8988T (cell line): ENCODE data around the gene CDH5.

Experiments
- DNase-seq: peaks from one replicate; pipeline ENCODE4 v3.0.0; 2011

Gene CDH5

DNA sequence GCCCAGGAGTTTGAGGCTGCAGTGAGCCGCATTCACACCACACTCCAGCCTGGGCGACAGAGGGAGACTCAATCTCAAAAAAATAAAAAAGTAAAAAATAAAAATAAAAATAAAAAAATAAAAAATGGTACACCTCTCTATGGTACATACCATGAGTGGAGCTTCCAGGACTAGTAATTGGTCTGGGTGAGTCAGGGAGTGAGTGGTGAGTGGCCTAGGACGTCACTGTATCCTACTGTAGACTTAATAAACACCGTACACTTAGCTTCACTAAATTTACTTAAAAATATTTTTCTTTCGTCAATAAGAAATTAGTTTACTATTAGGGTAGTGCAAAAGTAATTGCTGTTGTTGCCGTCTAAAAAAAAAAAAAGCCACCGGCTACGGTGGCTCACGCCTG, 9.0 kb downstream of the CDH5 start:
- DNase-seq: no peak

DNA sequence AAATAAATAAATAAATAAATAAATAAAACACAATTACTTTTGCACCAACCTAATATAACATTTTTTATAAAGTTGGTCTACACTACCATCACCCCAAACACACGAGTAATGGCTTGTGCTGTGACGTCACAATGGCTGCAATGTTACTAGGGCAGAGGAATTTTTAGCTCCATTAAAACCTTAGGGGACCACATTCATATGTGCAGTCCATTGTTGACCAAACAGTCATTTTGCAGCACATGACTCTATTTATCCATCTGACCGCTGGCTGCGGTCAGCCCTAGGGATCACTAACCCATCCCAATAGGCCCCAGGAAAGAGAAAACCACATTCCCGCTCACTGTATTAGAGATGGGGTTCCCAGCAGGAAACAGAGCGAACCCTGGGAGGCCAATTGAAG, 9.6 kb downstream of the CDH5 start:
- no peak for DNase-seq

DNA sequence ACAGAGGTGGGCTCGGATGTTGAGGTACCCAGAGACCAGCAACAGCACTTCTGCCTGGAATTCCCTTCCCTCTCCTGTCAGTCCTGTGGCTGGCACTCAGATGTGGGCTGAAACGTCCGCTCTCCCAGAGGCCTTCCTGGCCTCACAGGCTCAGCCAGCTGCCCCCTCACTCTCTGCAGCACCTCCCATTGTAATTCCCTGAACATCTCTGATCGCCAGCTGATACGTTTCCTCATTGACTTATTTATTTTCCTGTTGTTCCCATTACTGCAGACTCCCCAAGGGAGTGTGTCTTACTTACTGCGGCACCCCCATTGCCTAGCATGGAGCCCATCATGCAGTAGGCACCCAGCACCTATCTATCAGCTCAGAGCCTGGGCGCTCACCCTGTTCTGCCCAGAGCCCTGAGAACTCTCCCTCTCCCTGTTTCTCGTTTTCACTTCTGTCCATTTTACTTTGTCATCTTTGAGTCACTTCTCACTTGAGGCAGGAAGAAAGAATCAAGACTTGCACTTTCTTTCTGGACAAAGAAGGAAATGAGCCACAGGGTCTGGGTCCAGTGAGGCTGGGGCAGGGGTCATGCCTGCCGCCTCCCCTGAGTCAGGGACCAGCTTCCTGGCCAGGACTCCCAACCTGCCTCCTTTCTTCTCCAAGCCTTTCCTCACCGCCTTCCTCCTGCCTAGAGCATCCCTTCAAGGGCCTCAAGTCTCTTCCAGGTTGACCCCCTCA, 10.2 kb downstream of the CDH5 start:
- no peak for DNase-seq

DNA sequence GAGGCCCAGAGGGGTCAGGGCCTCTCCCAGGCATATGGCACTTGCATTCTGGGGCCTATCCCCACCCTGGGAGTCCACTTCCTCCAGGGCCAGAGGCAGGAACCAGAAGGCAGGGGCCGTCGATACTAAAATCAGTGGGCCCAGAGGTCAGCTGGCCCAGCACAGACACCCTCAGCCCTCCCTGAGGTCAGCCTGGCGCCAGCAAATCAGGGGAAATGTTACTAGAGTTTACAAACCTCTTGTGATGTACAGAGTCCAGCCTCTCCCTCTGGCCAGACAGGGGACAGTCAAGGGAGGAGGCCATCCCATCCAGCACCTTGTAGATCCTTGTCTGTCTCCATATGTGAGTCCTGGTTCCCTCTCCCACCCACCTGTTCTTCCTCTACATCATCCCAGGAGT, 10.8 kb downstream of the CDH5 start:
- no peak for DNase-seq

DNA sequence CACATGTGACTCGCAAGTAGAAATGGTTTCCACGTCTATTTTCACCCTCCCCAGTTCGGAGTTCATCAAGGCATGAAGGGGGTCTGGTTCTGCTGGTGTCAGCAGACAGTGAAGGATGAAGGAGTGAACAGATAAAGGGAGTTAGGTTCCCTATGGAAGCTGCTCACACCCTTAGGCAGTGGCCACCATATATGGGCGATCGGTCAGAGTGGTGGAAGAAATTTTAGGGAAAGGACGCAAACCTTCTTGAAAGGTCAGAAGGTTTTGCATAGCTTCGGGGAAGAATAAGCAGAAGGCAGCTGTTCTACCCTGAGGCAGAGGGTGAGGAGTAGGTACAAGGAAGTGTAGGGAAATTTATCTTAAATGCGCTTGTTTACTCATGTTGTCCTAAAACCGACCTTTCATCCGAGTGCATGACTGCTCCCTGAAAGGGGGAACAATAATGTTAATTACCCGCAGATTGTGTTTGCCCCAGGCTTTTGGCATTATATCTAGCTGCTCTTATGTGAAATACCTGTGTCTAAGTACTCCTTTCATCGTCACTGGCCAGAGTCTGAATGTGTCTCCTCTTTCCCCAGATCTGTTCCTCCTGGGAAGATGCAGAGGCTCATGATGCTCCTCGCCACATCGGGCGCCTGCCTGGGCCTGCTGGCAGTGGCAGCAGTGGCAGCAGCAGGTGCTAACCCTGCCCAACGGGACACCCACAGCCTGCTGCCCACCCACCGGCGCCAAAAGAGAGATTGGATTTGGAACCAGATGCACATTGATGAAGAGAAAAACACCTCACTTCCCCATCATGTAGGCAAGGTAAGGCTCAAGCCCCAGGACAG, 12.5 kb downstream of the CDH5 start:
- DNase-seq: no peak

DNA sequence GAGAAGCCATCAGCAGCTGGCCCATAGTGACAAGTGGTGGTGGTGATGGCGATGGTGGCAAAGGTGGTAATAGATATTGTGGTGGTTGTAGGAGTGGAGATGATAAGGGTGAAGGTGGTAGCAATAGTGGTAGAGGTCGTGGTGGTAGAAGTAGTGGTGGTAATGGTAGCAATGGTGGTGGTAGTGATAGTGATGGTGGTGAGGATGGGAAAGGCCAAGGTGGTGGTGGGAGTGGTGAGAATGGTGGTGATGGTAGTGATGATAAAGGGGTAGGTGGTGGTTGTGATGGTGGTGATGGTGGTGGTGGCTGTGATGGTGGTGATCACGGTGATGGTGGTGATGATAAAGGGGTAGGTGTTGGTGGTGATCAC, 13.1 kb downstream of the CDH5 start:
- no peak for DNase-seq

DNA sequence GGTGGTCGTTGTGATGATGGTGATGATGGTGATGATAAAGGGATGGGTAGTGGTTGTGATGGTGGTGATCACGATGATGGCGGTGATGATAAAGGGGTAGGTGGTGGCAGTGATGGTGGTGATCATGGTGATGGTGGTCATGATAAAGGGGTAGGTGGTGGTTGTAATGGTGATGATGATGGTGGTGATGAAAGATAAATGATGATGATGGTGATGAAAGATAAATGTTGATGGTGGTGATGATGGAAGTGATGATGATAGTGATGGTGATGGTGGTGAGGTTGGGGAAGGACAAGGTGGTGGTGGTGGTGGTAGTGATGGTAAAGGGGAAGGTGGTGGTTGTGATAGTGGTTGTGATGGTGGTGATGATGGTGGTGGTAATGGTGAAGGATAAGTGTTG, 13.9 kb downstream of the CDH5 start:
- DNase-seq: no peak

DNA sequence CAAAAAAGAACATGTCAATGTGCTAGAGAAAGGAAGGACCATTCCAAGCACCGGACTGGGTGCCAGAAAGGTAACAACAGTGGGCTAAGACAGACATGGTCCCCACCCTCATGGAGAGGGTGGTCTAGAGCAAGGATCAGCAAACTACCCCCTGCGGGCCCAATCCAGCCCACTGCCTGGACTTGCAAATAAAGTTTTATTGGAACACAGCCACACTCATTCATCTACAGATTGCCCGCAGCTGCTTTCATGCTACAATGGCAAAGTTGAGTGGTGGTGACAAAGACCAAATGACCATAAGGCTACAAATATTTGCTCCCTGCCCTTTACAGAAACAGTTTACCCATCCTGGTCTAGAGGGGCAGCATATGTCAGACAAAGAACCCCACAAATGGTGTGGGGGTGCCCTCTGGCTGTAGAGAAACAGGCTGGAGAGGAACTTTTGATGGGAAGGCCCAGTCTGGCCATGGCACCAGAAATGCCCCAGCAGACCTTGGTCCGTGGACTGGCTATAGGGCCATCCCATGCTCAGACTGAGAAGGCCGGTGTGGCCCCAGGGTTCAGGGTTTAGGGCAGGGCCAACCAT, 15.2 kb downstream of the CDH5 start:
- no peak for DNase-seq

DNA sequence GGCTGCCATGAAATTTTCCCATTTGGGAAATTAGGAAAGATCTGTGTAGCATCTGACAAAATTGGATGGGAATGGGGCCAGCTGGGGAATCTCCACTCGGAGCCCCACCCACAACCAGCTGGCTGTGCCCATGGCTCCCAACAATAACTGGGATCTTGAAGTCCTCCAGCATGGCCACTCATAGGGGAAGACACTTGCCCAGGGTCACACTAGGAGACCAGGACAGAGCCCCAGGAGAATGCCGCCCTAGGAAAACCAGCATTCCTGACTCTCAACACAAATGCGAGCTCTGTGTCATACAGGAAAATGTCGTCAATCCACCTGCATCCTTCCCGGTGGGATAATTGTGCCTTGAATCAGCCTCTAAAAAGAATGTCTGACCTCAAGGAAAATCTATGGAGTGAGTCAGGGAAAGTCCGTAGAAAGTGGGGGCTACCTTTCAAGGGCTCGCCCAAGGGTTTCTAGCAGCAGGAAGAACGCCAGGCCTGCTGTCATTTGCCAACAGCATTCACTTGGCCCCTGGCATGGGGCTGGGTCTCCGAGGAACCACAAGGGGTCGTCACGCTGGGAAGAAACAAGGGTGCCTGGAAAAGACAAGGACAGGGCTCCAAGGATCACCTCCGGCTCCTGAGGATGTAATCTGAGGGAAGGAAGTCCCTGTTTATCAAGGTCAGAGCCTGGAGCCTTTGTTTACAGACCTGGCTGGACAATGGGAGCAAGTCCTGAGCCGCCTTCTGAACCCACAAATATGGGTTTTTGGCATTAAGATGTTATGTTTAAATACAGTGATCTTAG, 15.9 kb downstream of the CDH5 start:
- DNase-seq: peak; percentile 71

DNA sequence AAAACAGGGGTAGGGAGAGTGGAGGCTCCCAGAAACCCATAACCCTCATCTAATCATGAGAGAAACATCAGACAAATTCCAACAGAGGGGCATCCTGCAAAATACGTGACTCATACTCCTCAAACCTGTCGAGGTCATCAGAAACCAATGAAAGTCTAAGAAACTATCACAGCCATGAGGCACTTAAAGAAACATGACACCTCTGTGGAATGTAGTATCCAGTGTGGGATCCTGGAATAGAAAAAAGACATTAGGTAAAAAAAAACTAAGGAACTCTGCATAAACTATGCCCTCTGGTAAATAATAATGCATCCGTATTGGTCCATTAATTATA, 16.4 kb downstream of the CDH5 start:
- DNase-seq: no peak

DNA sequence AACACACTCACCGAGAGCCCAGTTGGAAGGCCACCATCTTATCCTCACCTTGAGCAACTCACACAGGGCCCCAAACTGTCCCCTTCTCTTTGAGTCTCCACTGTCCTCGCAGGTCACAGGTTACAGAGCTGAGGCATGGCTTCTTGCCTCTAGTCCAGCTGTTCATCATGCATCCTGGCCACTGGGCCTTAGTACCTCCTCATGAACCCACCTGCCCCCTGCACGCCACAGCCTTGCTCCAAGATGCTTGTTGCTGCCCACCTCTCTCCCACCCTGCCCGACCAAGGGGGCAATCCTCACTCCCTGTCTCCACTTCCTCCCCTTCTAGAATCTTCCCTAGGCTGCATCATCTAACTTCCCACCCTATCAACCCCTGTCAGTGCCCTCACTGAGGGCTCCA, 17.1 kb downstream of the CDH5 start:
- DNase-seq: no peak

DNA sequence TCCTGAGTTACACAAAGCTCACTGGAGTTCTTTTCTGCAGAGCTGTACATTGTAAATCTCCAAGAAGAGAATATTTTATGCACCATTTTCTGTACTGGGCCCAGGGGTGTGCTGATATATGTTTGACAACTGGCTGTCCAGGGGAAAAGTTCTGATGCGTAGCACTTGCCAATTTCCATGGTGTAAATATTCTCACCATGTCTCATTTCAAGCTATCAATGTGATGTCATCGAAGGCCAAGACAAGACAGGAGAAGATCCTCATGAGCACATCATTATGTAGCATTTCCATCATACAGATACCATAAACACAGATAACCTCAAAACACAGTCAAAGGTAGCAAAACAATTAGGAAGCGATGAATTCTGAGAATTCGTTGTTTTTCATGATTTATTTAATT, 18.9 kb downstream of the CDH5 start:
- DNase-seq: no peak

DNA sequence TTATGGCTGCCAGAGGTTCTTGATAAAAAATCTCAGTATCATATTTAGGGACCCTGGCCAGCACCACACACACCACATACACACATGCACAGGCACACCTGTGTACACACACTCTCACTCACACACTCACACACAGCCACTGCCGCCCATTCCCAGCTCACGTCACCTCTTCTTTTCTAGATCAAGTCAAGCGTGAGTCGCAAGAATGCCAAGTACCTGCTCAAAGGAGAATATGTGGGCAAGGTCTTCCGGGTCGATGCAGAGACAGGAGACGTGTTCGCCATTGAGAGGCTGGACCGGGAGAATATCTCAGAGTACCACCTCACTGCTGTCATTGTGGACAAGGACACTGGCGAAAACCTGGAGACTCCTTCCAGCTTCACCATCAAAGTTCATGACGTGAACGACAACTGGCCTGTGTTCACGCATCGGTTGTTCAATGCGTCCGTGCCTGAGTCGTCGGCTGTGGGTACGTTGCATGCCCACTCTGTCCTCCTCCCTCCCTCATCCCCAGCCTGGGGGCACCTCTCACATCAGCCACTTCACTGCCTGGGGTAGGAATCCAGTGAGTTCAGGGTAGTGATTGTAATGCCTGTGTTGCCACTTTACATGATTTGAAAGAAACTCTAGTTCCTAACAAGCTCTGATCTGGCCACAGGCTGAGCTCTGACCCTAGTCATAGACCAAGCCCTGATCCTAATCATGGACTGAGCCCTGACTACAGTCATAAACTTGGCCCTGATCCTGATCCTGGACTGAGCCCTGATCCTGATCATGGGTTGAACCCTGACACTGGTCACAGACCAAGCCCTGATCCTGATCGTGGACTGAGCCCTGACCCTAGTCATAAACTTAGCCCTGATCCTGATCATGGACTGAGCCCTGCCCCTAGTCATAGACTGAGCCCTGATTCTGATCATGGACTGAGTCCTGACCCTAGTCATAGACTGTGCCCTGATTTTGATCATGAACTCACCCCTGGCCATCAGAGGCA, 20.4 kb downstream of the CDH5 start:
- DNase-seq: no peak

DNA sequence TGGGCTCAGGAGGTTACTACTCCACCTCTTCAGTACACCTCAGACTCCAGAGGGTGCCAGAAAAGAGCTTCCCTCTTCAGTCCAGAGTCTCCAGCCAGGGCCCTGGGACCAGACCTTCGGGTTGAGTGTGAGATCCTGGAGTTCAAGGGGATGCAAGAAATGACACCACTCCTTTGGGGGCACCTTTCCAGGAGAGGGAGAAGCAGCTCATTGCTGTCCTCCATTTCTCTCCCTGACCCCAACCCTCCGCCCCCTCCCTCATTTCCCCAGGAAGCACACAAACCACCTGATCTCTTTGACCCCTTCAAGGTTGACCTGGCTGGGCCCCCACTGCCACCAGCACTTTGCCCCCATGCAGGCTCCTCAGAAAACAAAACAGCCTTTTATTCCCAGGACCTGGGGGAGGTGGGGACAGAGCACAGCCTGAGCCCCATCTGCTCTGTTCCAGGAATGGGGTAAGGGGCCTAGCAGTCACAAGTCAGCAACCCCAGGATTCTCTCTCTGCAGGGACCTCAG, 21.4 kb downstream of the CDH5 start:
- no peak for DNase-seq

DNA sequence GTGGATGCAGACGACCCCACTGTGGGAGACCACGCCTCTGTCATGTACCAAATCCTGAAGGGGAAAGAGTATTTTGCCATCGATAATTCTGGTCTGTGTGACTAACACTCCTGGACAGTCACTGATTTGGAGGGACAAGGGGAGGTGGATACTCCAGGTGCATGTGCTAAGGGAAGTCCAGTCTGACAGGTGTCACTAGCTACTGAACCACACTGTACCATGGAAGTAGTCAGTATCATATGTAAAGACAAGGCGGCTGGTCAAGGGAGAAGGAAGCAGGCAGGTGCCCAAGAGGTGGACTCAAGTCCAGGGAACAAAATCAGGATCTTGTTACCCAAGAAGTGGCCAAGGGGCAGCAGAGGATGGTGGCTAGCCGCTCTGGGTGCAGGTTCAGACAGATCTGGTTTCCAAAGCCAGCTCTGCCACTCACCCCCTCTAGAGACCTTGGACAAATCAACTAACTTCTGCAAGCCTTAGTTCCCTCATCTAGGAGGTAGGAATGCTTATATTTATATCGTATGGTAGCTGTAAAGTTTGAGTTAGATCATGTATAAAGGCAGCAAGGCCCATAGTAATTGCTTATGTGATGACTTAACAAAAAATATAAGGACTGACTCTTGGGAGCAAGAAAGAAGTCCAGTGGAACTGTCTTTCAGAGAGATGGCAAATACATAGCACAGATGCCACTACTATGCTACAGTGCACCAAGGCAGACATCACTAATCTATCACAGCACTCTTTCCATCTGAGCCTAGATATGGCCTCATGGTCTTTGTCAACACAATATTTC, 22.1 kb downstream of the CDH5 start:
- DNase-seq: no peak

DNA sequence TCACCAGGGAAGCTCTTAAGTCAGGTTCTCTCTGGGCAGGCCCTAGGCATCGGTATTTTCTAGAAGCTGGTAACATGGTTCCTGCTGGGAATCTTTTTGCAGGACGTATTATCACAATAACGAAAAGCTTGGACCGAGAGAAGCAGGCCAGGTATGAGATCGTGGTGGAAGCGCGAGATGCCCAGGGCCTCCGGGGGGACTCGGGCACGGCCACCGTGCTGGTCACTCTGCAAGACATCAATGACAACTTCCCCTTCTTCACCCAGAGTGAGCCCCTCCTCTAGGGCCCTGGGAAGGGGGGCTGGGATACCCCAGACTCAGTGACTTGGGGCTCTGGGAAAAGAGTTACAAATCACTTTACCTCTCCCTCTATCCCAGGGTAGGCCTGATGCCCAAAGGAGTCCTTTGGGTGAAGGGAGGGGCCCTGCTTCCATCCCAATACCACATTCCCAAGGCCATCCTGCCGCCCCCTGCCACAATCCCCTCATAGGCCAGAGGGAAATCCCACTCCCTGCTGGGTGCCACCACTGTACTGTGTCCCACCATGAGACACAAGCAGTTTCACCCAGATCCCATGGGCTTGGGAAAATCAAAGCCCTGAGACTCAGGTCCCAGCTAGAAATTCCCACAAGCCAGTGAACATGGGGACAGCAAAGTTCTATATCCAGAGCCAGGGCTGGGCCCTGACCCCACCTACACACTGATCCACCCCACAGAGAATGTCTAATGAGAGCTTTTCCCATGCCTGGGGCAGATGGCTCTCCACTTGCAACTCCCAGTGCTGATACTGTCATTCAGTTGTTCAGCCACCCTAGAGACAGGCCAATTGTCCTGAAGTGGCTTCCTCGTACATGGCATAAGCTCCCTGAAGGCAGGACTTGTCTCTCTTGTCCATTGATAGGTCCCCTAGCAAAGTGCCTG, 23.0 kb downstream of the CDH5 start:
- no peak for DNase-seq

DNA sequence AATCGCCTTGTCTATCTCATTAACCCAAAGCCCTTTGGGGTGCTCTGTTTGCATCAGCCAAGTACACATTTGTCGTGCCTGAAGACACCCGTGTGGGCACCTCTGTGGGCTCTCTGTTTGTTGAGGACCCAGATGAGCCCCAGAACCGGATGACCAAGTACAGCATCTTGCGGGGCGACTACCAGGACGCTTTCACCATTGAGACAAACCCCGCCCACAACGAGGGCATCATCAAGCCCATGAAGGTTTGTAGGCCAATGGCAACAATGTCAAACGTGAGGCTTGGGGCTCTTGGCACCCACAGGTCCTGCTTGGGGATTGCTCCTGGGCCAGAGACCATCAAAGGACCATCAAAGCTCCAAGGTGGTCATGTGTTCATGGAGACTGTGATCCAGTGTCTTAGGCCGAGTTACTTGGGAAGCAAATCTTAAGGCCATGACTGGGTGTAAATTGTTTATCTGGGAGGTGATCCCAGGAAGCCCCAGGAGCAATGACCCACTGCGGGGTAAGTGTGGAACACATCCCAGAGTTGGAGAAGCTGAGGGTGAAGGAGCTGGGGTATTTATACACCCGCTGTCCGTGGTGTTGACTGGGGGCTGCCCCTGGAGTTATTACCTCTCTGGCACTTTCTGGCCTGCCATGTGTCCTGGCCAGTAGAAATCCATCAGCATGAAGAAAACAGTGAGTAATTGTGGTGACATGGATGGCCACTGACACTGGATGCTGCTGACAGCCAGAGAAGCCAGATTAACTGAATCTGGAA, 24.0 kb downstream of the CDH5 start:
- DNase-seq: no peak

DNA sequence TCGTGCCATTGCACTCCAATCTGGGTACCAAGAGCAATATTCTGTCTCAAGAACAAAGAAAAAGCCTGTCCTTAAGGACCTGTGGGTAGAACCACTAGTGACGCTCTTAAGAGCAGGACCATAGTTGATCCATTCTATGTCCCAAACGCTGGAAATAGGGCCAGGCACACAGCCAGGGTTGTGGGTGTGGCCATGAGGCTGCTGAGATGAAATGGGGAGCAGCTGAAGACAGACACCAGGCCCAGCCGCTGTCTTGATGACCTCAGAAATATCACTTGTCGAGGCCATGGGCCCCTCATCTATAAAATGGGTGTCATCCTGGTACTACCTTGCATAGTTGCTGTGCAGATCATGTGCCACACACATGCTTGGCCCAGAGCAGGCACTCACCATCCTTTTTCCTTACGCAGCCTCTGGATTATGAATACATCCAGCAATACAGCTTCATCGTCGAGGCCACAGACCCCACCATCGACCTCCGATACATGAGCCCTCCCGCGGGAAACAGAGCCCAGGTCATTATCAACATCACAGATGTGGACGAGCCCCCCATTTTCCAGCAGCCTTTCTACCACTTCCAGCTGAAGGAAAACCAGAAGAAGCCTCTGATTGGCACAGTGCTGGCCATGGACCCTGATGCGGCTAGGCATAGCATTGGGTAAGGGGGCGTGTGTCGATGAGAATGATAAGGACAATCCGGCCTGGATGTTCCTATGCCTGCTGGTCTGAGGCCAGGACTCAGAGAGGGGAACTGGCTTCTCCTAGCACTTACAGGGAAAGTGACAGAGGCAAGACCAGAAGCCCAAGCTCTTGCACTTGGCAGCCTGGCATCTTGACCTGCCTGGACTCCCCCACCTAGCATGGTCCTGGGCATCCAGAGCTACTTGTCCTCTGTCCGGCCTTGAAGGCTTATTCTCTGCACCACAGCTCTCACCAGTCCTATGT, 25.5 kb downstream of the CDH5 start:
- no peak for DNase-seq
